A673 (cell line): ENCODE data around the gene HDDC3. TPM values are rescaled to one million over a fixed set of nuclear protein-coding genes. Genes with fewer than 3 reads are reported as not detected.

Experiments
- BruUV-seq: library from RNA; stranded (reverse); fragments of 400-500 nt; replicated peaks from 2 replicates; lab custom pipeline; 2021; lab: Mats Ljungman, UMichigan
- CTCF ChIA-PET: fragments of 300-600 bp; sonication (Branson Sonifier 250); formaldehyde crosslinking; loops from one replicate; lab custom pipeline; 2022; ENCODE audit warnings: antibody characterized with exemption; lab: Charles Lee
- POLR2A ChIA-PET: fragments of 300-600 bp; sonication (Branson Sonifier 250); formaldehyde crosslinking; loops from one replicate; lab custom pipeline; 2022; ENCODE audit warnings: antibody characterized with exemption; ENCODE audit not compliant: low non-redundant PET; lab: Charles Lee
- DNase-seq: peaks from one replicate; pipeline ENCODE4 v3.0.0-alpha.2; 2015; ENCODE audit warnings: low spot score
- H3K27ac ChIP-seq: fragments of 200-600 bp; sonication (generic); 2 replicates; pipeline ENCODE4 v1.5.1; 2016; ENCODE audit warnings: mixed run types, low read depth, mild to moderate bottlenecking, mixed read lengths, antibody characterized with exemption, low read length; ENCODE audit not compliant: poor library complexity, severe bottlenecking
- H3K27me3 ChIP-seq: fragments of 200-600 bp; sonication (generic); replicated peaks from 2 replicates; pipeline ENCODE4 v1.6.1; 2017; ENCODE audit warnings: mixed run types, low read depth, mild to moderate bottlenecking, mixed read lengths, antibody characterized with exemption, low read length; ENCODE audit not compliant: insufficient read depth, poor library complexity
- H3K36me3 ChIP-seq: fragments of 200-600 bp; sonication (generic); 2 replicates; pipeline ENCODE4 v1.6.1; 2016; ENCODE audit warnings: mixed run types, mild to moderate bottlenecking, mixed read lengths, antibody characterized with exemption, low read length; ENCODE audit not compliant: insufficient read depth, poor library complexity, severe bottlenecking
- H3K4me1 ChIP-seq: fragments of 200-600 bp; sonication (generic); 2 replicates; pipeline ENCODE4 v1.6.1; 2017; ENCODE audit warnings: mixed run types, mild to moderate bottlenecking, mixed read lengths, antibody characterized with exemption, low read length; ENCODE audit not compliant: insufficient read depth, poor library complexity, severe bottlenecking
- H3K4me3 ChIP-seq: fragments of 200-600 bp; sonication (generic); 2 replicates; pipeline ENCODE4 v1.5.1; 2016; ENCODE audit warnings: low read depth, mixed run types, mild to moderate bottlenecking, mixed read lengths, low read length; ENCODE audit not compliant: poor library complexity, severe bottlenecking
- H3K9me3 ChIP-seq: fragments of 200-600 bp; sonication (generic); 2 replicates; pipeline ENCODE4 v1.6.1; 2016; ENCODE audit warnings: mixed run types, low read depth, mild to moderate bottlenecking, mixed read lengths, antibody characterized with exemption, low read length; ENCODE audit not compliant: poor library complexity, severe bottlenecking
- EZH2 ChIP-seq: fragments of 200-600 bp; sonication (generic); IDR thresholded peaks from 2 replicates; pipeline ENCODE4 v1.6.1; 2017; ENCODE audit warnings: borderline replicate concordance, low read depth, mild to moderate bottlenecking, mixed read lengths, antibody characterized with exemption, low read length; ENCODE audit not compliant: poor library complexity, severe bottlenecking
- intact Hi-C: fragments of 100-400 bp; cut with micrococcal nuclease; formaldehyde crosslinking; loops from one replicate; pipeline ENCODE4 v1.10.0; 2022; ENCODE audit not compliant: unreplicated experiment
- total RNA-seq: library from RNA; stranded (reverse); gene quantifications from 2 replicates; pipeline ENCODE4 v1.2.3, GENCODE V29; 2021
- TF ChIP-seq, protein P1 (sequence below): fragments of 300-800, 200-600 bp; sonication (generic); conservative IDR thresholded peaks from 2 replicates; pipeline ENCODE4 v1.5.1; 2017; ENCODE audit warnings: low read depth, mild to moderate bottlenecking, antibody characterized with exemption, low read length, moderate library complexity, mixed read lengths

HDDC3 gene
- total RNA-seq, 1 experiment from 2014 or later, result 23.9 TPM

- Histone ChIP-seq H3K27me3 (no peaks in the 10 kb centered on the region), H3K27ac (no peak overlapping the region), H3K4me3 (no peak overlapping the region), H3K36me3 (no peaks in the 10 kb centered on the region), H3K4me1 (peaks cover 9% of the 10 kb centered on the region), H3K9me3 (no peaks in the 10 kb centered on the region)
- POLR2A ChIA-PET, result no interaction called here
- TF ChIP-seq, protein P1, sequence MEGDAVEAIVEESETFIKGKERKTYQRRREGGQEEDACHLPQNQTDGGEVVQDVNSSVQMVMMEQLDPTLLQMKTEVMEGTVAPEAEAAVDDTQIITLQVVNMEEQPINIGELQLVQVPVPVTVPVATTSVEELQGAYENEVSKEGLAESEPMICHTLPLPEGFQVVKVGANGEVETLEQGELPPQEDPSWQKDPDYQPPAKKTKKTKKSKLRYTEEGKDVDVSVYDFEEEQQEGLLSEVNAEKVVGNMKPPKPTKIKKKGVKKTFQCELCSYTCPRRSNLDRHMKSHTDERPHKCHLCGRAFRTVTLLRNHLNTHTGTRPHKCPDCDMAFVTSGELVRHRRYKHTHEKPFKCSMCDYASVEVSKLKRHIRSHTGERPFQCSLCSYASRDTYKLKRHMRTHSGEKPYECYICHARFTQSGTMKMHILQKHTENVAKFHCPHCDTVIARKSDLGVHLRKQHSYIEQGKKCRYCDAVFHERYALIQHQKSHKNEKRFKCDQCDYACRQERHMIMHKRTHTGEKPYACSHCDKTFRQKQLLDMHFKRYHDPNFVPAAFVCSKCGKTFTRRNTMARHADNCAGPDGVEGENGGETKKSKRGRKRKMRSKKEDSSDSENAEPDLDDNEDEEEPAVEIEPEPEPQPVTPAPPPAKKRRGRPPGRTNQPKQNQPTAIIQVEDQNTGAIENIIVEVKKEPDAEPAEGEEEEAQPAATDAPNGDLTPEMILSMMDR, result peak; percentile 33
- no peak for TF ChIP-seq EZH2
- CTCF ChIA-PET, result no interaction called here
- DNase-seq, result no peak
- intact Hi-C loops, result no loop called here
- BruUV-seq, result no TSS peak
These were observed 38.9 kb downstream of the HDDC3 start for GRCh38 chr15:90893175-90894090.

GRCh38 chr15:90892498-90893174, 39.7 kb downstream of the HDDC3 start:
- intact Hi-C loops, result no loop called here
- ChIA-PET POLR2A (no interaction called here), CTCF (no interaction called here)
- Histone ChIP-seq H3K4me3 (no peak overlapping the region), H3K36me3 (no peaks in the 10 kb centered on the region), H3K4me1 (peaks cover 9% of the 10 kb centered on the region), H3K27me3 (no peaks in the 10 kb centered on the region), H3K27ac (no peak overlapping the region), H3K9me3 (no peaks in the 10 kb centered on the region)
- no peak for DNase-seq
- no TSS peak for BruUV-seq
- TF ChIP-seq, protein P1, result no peak

DNA sequence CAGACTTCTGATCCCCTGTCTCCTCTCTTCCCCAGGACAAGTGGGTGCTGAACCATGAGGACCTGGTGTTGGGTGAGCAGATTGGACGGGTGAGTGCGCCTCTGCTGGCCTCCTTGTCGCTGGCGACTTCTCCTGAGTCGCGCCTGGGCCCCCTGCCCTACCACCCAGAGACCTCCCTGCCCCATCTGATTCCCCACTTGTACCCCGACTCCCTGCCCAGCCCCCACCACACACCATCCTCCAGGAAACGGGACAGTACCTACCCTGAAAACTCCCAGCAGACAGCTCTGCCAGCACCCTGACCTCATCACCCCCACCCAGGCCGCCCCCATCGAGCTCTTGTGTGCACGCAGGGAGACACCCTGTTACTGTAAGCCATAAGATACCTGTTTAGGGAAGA, 40.3 kb downstream of the HDDC3 start:
- BruUV-seq, result no TSS peak
- CTCF ChIA-PET, result no interaction called here
- intact Hi-C loops, result no loop called here
- Histone ChIP-seq H3K27ac (no peak overlapping the region), H3K4me3 (no peak overlapping the region), H3K4me1 (peaks cover 9% of the 10 kb centered on the region), H3K27me3 (no peaks in the 10 kb centered on the region), H3K9me3 (no peaks in the 10 kb centered on the region), H3K36me3 (no peaks in the 10 kb centered on the region)
- DNase-seq, result no peak
- POLR2A ChIA-PET, result no interaction called here
- TF ChIP-seq, protein P1, result no peak
- no peak for TF ChIP-seq EZH2
